Measurements from ENCODE around the gene STAT2. TPM values are rescaled to one million over a fixed set of nuclear protein-coding genes. Genes with fewer than 3 reads are reported as not detected.

STAT2 gene
- total and polyA plus RNA-seq, 2 experiments from 2014 or later = 15.6 to 67.9 TPM

DNA sequence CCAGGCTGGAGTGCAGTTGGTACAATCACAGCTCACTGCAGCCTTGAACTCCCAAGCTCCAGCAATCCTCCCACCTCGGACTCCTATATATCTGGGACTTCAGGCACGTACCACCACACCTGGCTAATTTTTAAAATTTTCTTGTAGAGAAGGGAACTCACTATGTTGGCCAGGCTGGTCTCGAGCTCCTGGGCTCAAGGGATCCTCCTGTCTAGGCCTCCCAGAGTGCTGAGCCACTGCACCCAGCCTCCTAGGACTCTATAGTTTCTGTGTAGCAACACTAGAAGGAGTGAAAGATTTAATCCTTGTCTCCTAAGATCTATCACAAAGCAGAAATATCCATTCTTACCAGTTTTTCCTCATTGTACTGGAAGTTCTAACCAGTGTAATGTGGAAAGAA is 7.0 kb upstream of the STAT2 start:
- ATAC-seq = no peak

More for the DNA sequence above, 7.0 kb upstream of the STAT2 start:
- peaks cover 4% of the 10 kb centered on the region; the same call in 1 of the 3 replicates for H3K9me3 Mint-ChIP-seq
- peaks cover 5% of the 10 kb centered on the region for H3K27me3 Mint-ChIP-seq (ENCODE audit: insufficient read depth, low read depth, poor library complexity)
- no peaks in the 10 kb centered on the region for H3K79me2 ChIP-seq (replicated peaks; ENCODE audit: insufficient read depth)
- H3K4me3 ChIP-seq = no peak overlapping the region
- no peaks in the 10 kb centered on the region for H3K36me3 ChIP-seq (ENCODE audit: insufficient read depth)
- H3K9me2 ChIP-seq (ENCODE audit: insufficient read depth) = no peaks in the 10 kb centered on the region
- no peak overlapping the region for H2AFZ ChIP-seq
- no peak for DNase-seq (ENCODE audit: low spot score)
- H4K20me1 ChIP-seq (replicated peaks; ENCODE audit: insufficient read depth) = no peaks in the 10 kb centered on the region
- H3K27ac Mint-ChIP-seq = no peak overlapping the region
- TF ChIP-seq ZNF462 (CRISPR knock-in tag; IDR thresholded peaks at IDR 0.05) (no peak), EZH2phosphoT487 (IDR thresholded peaks at IDR 0.05; ENCODE audit: unreplicated experiment) (no peak), EZH2 (IDR thresholded peaks at IDR 0.05; ENCODE audit: low read depth, unreplicated experiment) (no peak), POLR2AphosphoS5 (IDR thresholded peaks at IDR 0.05; ENCODE audit: low read depth) (no peak), ZNF114 (CRISPR knock-in tag; IDR thresholded peaks at IDR 0.05) (no peak), ETS1 (IDR thresholded peaks at IDR 0.05) (no peak), CREB1 (CRISPR knock-in tag; IDR thresholded peaks at IDR 0.05; ENCODE audit: low read depth) (no peak), NANOG (IDR thresholded peaks at IDR 0.05; ENCODE audit: borderline replicate concordance) (no peak), JUNB (IDR thresholded peaks at IDR 0.05; ENCODE audit: unreplicated experiment) (no peak), ZNF331 (CRISPR knock-in tag; IDR thresholded peaks at IDR 0.05; ENCODE audit: low read depth) (no peak), STAT1 (IDR thresholded peaks at IDR 0.05; ENCODE audit: unreplicated experiment) (no peak), REST (IDR thresholded peaks at IDR 0.05; ENCODE audit: unreplicated experiment) (no peak)
- TF ChIP-seq, protein P1, sequence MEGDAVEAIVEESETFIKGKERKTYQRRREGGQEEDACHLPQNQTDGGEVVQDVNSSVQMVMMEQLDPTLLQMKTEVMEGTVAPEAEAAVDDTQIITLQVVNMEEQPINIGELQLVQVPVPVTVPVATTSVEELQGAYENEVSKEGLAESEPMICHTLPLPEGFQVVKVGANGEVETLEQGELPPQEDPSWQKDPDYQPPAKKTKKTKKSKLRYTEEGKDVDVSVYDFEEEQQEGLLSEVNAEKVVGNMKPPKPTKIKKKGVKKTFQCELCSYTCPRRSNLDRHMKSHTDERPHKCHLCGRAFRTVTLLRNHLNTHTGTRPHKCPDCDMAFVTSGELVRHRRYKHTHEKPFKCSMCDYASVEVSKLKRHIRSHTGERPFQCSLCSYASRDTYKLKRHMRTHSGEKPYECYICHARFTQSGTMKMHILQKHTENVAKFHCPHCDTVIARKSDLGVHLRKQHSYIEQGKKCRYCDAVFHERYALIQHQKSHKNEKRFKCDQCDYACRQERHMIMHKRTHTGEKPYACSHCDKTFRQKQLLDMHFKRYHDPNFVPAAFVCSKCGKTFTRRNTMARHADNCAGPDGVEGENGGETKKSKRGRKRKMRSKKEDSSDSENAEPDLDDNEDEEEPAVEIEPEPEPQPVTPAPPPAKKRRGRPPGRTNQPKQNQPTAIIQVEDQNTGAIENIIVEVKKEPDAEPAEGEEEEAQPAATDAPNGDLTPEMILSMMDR (conservative IDR thresholded peaks at IDR 0.05; ENCODE audit: low read depth in 2 of 2) = no peak
- no peak overlapping the region for H3K4me2 ChIP-seq
- no peak overlapping the region for H3K27ac ChIP-seq (ENCODE audit: low read depth)
- H3F3A ChIP-seq (replicated peaks; ENCODE audit: low read depth) = no peaks in the 10 kb centered on the region
- H3K4me1 ChIP-seq (ENCODE audit: insufficient read depth) = no peaks in the 10 kb centered on the region
- no peaks in the 10 kb centered on the region for H3K4me1 Mint-ChIP-seq
- no peaks in the 10 kb centered on the region for H3K36me3 Mint-ChIP-seq (ENCODE audit: low read depth)
- no peaks in the 10 kb centered on the region for H3K27me3 ChIP-seq (ENCODE audit: insufficient read depth)
- no peak overlapping the region for H3K4me3 Mint-ChIP-seq

All from GM23338 (cell line).